ENCODE measurements around the gene RABGAP1L. TPM values are rescaled to one million over a fixed set of nuclear protein-coding genes. Genes with fewer than 3 reads are reported as not detected.

The RABGAP1L gene
- total and polyA plus RNA-seq, 2 of the 8 experiments (the other 6 are each of a cell fraction or from before 2014, with no cell fraction given) = 33.3 to 156 TPM

DNA sequence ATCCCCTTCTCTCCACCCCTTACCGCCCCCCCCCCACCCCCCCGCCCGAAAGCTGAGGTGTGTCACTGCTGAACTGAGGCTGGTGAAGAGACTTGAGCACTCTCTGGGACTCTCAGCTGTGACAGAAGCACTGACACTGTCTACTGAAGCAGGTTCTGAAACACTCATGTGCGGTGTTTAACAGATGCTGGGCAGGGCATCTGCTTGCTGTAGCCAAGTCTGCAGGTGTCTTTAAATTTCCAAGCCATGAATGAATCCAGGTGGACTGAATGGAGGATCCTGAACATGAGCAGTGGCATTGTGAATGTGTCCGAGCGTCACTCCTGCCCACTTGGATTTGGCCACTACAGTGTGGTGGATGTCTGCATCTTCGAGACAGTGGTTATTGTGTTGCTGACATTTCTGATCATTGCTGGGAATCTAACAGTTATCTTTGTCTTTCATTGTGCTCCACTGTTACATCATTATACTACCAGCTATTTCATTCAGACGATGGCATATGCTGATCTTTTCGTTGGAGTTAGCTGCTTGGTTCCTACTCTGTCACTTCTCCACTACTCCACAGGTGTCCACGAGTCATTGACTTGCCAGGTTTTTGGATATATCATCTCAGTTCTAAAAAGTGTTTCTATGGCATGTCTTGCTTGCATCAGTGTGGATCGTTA, 288.7 kb downstream of the RABGAP1L start, which contains the start of gene GPR52:
GPR52 (plus strand) TSS at position 99 of the 665 bp plus-strand sequence; CDS start at position 247, 148 bp downstream.
- WGBS, 2 experiments (ENCODE audit: extremely low coverage in 1 of 2, insufficient coverage in 1 of 2, insufficient read length in 1 of 2, insufficient replicate concordance in 2 of 2, low coverage in 1 of 2, low lambda C conversion rate in 2 of 2, missing lambda C conversion rate in 1 of 2) = 87% methylated on average over 8 of the region's 11 CpGs; no CpG with 5 or more reads in 1 of the 2 experiments
- H4K8ac ChIP-seq (ENCODE audit: extremely low read depth, insufficient read depth, low read length) = no peak within 1 kb of the TSS
- ChIA-PET CTCF (ENCODE audit: partially characterized antibody) (interaction anchor here (0.9 to 1.3 kb wide), 2 partner anchors 34 to 291 kb away, joined by 4 read pairs; no protein-coding TSS in a partner anchor), POLR2A (ENCODE audit: partially characterized antibody) (no interaction called here)
- H4K91ac ChIP-seq (replicated peaks; ENCODE audit: insufficient read length, low read length) = no peak within 1 kb of the TSS
- H3K9ac ChIP-seq (replicated peaks in 1 of 4; ENCODE audit: extremely low read depth in 1 of 4, low read depth in 3 of 4, low read length in 3 of 4) = no peak within 1 kb of the TSS
- no peak within 1 kb of the TSS for H4K5ac ChIP-seq (ENCODE audit: insufficient read length, low read depth, low read length)
- no peak within 1 kb of the TSS; the same call in 1 of the 2 replicates for H2AK5ac ChIP-seq (ENCODE audit: low read depth, low read length)
- no peaks in the 10 kb centered on the region for H3K27me3 ChIP-seq (replicated peaks in 1 of 4; ENCODE audit: control insufficient read depth in 3 of 4, extremely low read depth in 1 of 4, insufficient read depth in 3 of 4, low read length in 3 of 4)
- no peak within 1 kb of the TSS for H2BK120ac ChIP-seq (replicated peaks; ENCODE audit: low read depth, low read length)
- H3K9me3 ChIP-seq (ENCODE audit: insufficient read depth in 2 of 2, low read depth in 1 of 2, low read length in 1 of 2) = no peaks in the 10 kb centered on the region
- no peak within 1 kb of the TSS for H3K18ac ChIP-seq (ENCODE audit: extremely low read depth, low read length)
- no peak within 1 kb of the TSS for H3K56ac ChIP-seq (replicated peaks; ENCODE audit: insufficient read length, low read depth, low read length)
- no peak within 1 kb of the TSS for H3K4me2 ChIP-seq (ENCODE audit: insufficient read depth in 1 of 2, low read depth in 2 of 2, low read length in 2 of 2)
- H2AFZ ChIP-seq (ENCODE audit: low read length) = no peak within 1 kb of the TSS
- FAIRE-seq (no peak), DNase-seq (ENCODE audit: low read depth in 1 of 2, low spot score in 2 of 2) (no peak)
- no peak within 1 kb of the TSS for H3K4ac ChIP-seq (replicated peaks; ENCODE audit: insufficient read length, low read depth, low read length)
- no peak within 1 kb of the TSS for H2BK12ac ChIP-seq (ENCODE audit: low read depth, low read length)
- no peaks in the 10 kb centered on the region for H3K79me2 ChIP-seq (ENCODE audit: control insufficient read depth in 1 of 2, insufficient read depth in 2 of 2, low read length in 2 of 2)
- no peak within 1 kb of the TSS for H2BK5ac ChIP-seq (ENCODE audit: low read depth, low read length)
- no peak within 1 kb of the TSS for H2BK20ac ChIP-seq (ENCODE audit: low read length)
- H4K20me1 ChIP-seq (replicated peaks in 1 of 2; ENCODE audit: control insufficient read depth in 1 of 2, insufficient read depth in 2 of 2, low read length in 2 of 2) = no peaks in the 10 kb centered on the region
- H3K23ac ChIP-seq (ENCODE audit: insufficient read length) = no peak within 1 kb of the TSS
- peaks cover 0 to 6% (median 3%) of the 10 kb centered on the region in 4 experiments; a peak in 1 of 7 replicates for H3K4me1 ChIP-seq (replicated peaks in 1 of 4; ENCODE audit: control insufficient read depth in 3 of 4, insufficient read depth in 4 of 4, low read length in 3 of 4)
- H3K27ac ChIP-seq (ENCODE audit: low read depth, low read length) = no peak within 1 kb of the TSS
- H3K23me2 ChIP-seq (ENCODE audit: low read depth, low read length) = no peaks in the 10 kb centered on the region
- no peak within 1 kb of the TSS for H3K14ac ChIP-seq (ENCODE audit: insufficient read length)
- H3K36me3 ChIP-seq (ENCODE audit: control insufficient read depth in 2 of 4, insufficient read depth in 4 of 4, low read length in 3 of 4) = no peaks in the 10 kb centered on the region
- no peak within 1 kb of the TSS for H3K4me3 ChIP-seq (ENCODE audit: extremely low read depth in 1 of 4, insufficient read depth in 2 of 4, low read depth in 3 of 4, low read length in 4 of 4)
- H3K79me1 ChIP-seq (ENCODE audit: low read depth, low read length) = no peaks in the 10 kb centered on the region
- no peak within 1 kb of the TSS for H2BK15ac ChIP-seq (ENCODE audit: low read length)
- TF ChIP-seq SP4 (IDR thresholded peaks at IDR 0.05; ENCODE audit: low read length) (no peak), RBBP5 (IDR thresholded peaks at IDR 0.05; ENCODE audit: borderline replicate concordance, low read depth, low read length) (no peak), SIN3A (conservative IDR thresholded peaks at IDR 0.05 in 1 of 2, IDR thresholded peaks at IDR 0.05 in 1 of 2; ENCODE audit: low read depth in 1 of 2, low read length in 2 of 2) (no peak), EGR1 (IDR thresholded peaks at IDR 0.05; ENCODE audit: borderline replicate concordance, low read depth, low read length) (no peak), SUZ12 (IDR thresholded peaks at IDR 0.05; ENCODE audit: low read length) (no peak), FOSL1 (IDR thresholded peaks at IDR 0.05; ENCODE audit: insufficient read depth, low read depth, low read length) (no peak), NRF1 (IDR thresholded peaks at IDR 0.05; ENCODE audit: low read depth, low read length) (no peak), YY1 (IDR thresholded peaks at IDR 0.05; ENCODE audit: low read depth, low read length) (no peak), SAP30 (IDR thresholded peaks at IDR 0.05; ENCODE audit: insufficient read depth, insufficient replicate concordance, low read length) (no peak), SP2 (IDR thresholded peaks at IDR 0.05; ENCODE audit: low read length) (no peak)

Data from H1 (cell line).